ENCODE results near the gene TSNAXIP1.

DNA sequence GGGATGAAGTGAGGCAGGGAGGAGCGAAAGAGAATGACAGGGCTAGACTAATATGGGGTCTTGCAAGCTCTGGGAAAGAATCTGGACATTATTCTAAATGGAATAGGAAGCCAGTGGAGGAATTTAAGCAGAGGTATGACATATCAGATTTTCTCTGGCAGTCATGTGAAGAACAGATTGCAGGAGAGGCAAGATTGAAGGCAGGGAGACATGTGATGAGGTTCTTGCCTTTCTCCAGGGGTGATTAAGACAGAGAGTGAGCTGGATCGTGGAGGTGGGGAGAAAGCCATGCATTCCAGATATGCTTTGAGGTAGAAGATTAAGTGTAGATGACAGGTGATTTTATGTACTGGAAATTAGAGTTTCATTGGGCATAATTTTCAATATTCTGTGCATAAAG, 31.1 kb downstream of the TSNAXIP1 start:
- TF ChIP-seq EZH2 (IDR thresholded peaks at IDR 0.05; ENCODE audit: low read depth, unreplicated experiment) (no peak), POLR2AphosphoS5 (IDR thresholded peaks at IDR 0.05; ENCODE audit: low read depth) (no peak)
- TF ChIP-seq, protein P1, sequence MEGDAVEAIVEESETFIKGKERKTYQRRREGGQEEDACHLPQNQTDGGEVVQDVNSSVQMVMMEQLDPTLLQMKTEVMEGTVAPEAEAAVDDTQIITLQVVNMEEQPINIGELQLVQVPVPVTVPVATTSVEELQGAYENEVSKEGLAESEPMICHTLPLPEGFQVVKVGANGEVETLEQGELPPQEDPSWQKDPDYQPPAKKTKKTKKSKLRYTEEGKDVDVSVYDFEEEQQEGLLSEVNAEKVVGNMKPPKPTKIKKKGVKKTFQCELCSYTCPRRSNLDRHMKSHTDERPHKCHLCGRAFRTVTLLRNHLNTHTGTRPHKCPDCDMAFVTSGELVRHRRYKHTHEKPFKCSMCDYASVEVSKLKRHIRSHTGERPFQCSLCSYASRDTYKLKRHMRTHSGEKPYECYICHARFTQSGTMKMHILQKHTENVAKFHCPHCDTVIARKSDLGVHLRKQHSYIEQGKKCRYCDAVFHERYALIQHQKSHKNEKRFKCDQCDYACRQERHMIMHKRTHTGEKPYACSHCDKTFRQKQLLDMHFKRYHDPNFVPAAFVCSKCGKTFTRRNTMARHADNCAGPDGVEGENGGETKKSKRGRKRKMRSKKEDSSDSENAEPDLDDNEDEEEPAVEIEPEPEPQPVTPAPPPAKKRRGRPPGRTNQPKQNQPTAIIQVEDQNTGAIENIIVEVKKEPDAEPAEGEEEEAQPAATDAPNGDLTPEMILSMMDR (conservative IDR thresholded peaks at IDR 0.05; ENCODE audit: low read depth in 2 of 2), result no peak

All from GM23338 (cell line).